ENCODE data around the gene GFY. TPM values are rescaled to one million over a fixed set of nuclear protein-coding genes. Genes with fewer than 3 reads are reported as not detected.

Gene GFY
- total RNA-seq: not detected

GRCh38 chr19:49425178-49425577, at the start of gene GFY:
GFY (plus strand) TSS chr19:49425388; CDS start chr19:49426431, 1,043 bp downstream.
- intact Hi-C loops (cut with DNase I): no loop called here

GRCh38 chr19:49378512-49378911, 46.7 kb upstream of the GFY start:
- DNase-seq (ENCODE audit: low spot score) (no peak), ATAC-seq (no peak)
- intact Hi-C loops (cut with DNase I): no loop called here

More at GRCh38 chr19:49425178-49425577, at the start of gene GFY:
- DNase-seq (ENCODE audit: low spot score) (no peak), ATAC-seq (no peak)

- ATAC-seq: no peak
- intact Hi-C loops (cut with DNase I): no loop called here
- no peak for DNase-seq (ENCODE audit: low spot score)
These were observed 44.8 kb upstream of the GFY start for GRCh38 chr19:49380391-49380790.

- intact Hi-C loops (cut with DNase I): no loop called here
- ATAC-seq: no peak
- DNase-seq (ENCODE audit: low spot score): no peak
These were observed 42.5 kb upstream of the GFY start for GRCh38 chr19:49382639-49383038.

- ATAC-seq (no peak), DNase-seq (ENCODE audit: low spot score) (no peak)
- intact Hi-C loops (cut with DNase I): no loop called here
These were observed 41.6 kb upstream of the GFY start for GRCh38 chr19:49383599-49383998.

- intact Hi-C loops (cut with DNase I): no loop called here
- peak; percentile 85 for ATAC-seq
- DNase-seq (ENCODE audit: low spot score): peak; percentile 87
These were observed 37.2 kb upstream of the GFY start, which contains the start of gene KASH5 for GRCh38 chr19:49387936-49388372. KASH5 (plus strand) TSS chr19:49388249; CDS start chr19:49390884, 2,635 bp downstream.

- DNase-seq (ENCODE audit: low spot score): no peak
- intact Hi-C loops (cut with DNase I): no loop called here
These were observed 35.8 kb upstream of the GFY start for GRCh38 chr19:49389406-49389805.

GRCh38 chr19:49390131-49390928, 34.9 kb upstream of the GFY start:
- ATAC-seq (no peak), DNase-seq (ENCODE audit: low spot score) (no peak)
- intact Hi-C loops (cut with DNase I): no loop called here

More at GRCh38 chr19:49389406-49389805, 35.8 kb upstream of the GFY start:
- ATAC-seq: no peak

- ATAC-seq: no peak
- intact Hi-C loops (cut with DNase I): no loop called here
- no peak for DNase-seq (ENCODE audit: low spot score)
These were observed 34.2 kb upstream of the GFY start for GRCh38 chr19:49390929-49391359.

GRCh38 chr19:49391581-49392399, 33.4 kb upstream of the GFY start:
- peak; percentile 88 for DNase-seq (ENCODE audit: low spot score)
- intact Hi-C loops (cut with DNase I): no loop called here
- ATAC-seq: peak; percentile 87

GRCh38 chr19:49393881-49394280, 31.3 kb upstream of the GFY start:
- ATAC-seq (no peak), DNase-seq (ENCODE audit: low spot score) (no peak)
- intact Hi-C loops (cut with DNase I): no loop called here

GRCh38 chr19:49395581-49396407, 29.4 kb upstream of the GFY start:
- intact Hi-C loops (cut with DNase I): no loop called here

GRCh38 chr19:49396738-49397505, 28.3 kb upstream of the GFY start:
- ATAC-seq (no peak), DNase-seq (ENCODE audit: low spot score) (no peak)
- intact Hi-C loops (cut with DNase I): no loop called here

More at GRCh38 chr19:49395581-49396407, 29.4 kb upstream of the GFY start:
- ATAC-seq: no peak
- DNase-seq (ENCODE audit: low spot score): no peak

- DNase-seq (ENCODE audit: low spot score) (no peak), ATAC-seq (no peak)
- intact Hi-C loops (cut with DNase I): no loop called here
These were observed 27.1 kb upstream of the GFY start for GRCh38 chr19:49398001-49398615.

- no peak for DNase-seq (ENCODE audit: low spot score)
- intact Hi-C loops (cut with DNase I): no loop called here
- no peak for ATAC-seq
These were observed 26.3 kb upstream of the GFY start for GRCh38 chr19:49398931-49399330.

- DNase-seq (ENCODE audit: low spot score) (no peak), ATAC-seq (no peak)
- intact Hi-C loops (cut with DNase I): no loop called here
These were observed 25.2 kb upstream of the GFY start for GRCh38 chr19:49400029-49400428.

GRCh38 chr19:49403404-49404187, 21.6 kb upstream of the GFY start:
- intact Hi-C loops (cut with DNase I): no loop called here
- ATAC-seq: no peak
- no peak for DNase-seq (ENCODE audit: low spot score)

All from sciatic nerve (tissue), 2 donors.